NCI-H510A treated with DMSO at 0.1 percent for 48 hours (cell line): Measurements from ENCODE around the gene ZBTB1.

Experiments used
- DNase-seq: peaks from one replicate; lab custom pipeline; 2025; lab: John Stamatoyannopoulos, UW

ZBTB1 gene, protein sequence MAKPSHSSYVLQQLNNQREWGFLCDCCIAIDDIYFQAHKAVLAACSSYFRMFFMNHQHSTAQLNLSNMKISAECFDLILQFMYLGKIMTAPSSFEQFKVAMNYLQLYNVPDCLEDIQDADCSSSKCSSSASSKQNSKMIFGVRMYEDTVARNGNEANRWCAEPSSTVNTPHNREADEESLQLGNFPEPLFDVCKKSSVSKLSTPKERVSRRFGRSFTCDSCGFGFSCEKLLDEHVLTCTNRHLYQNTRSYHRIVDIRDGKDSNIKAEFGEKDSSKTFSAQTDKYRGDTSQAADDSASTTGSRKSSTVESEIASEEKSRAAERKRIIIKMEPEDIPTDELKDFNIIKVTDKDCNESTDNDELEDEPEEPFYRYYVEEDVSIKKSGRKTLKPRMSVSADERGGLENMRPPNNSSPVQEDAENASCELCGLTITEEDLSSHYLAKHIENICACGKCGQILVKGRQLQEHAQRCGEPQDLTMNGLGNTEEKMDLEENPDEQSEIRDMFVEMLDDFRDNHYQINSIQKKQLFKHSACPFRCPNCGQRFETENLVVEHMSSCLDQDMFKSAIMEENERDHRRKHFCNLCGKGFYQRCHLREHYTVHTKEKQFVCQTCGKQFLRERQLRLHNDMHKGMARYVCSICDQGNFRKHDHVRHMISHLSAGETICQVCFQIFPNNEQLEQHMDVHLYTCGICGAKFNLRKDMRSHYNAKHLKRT

DNA sequence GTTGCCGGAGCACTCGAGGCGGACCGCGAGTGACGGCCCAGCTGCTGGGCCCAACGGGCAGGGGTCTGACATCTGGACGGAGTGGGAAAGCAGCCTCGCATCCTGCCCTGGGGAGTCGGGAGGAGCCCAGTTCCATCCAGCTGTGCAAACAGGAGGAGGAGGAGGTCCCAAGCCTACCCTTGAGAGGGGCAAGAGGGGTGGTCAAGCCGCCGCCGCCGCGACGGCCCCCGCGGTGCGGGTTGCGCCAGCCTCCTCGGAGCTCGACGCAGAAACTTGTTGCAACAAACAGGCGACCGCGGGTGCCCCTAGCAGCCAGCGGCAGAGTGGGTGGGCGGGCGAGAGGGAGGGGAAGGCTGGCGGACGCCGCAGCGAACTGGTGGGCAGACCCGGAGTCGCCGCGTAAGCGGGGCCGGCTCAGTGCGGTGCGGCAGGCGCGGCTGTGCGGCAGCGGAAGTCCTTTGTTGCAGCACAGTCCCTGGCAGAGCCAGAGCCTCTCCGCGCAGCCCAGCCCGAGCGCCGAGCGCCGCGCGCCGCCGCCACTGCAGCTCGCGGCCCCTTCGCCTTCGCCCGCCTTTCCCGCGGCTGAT lies at the start of gene ZBTB1:
TSS of gene ZBTB1 (plus strand) at position 461 of the 587 bp plus-strand sequence. CDS start 16,735 bp downstream, outside the sequence.
- DNase-seq: peak; percentile 66

DNA sequence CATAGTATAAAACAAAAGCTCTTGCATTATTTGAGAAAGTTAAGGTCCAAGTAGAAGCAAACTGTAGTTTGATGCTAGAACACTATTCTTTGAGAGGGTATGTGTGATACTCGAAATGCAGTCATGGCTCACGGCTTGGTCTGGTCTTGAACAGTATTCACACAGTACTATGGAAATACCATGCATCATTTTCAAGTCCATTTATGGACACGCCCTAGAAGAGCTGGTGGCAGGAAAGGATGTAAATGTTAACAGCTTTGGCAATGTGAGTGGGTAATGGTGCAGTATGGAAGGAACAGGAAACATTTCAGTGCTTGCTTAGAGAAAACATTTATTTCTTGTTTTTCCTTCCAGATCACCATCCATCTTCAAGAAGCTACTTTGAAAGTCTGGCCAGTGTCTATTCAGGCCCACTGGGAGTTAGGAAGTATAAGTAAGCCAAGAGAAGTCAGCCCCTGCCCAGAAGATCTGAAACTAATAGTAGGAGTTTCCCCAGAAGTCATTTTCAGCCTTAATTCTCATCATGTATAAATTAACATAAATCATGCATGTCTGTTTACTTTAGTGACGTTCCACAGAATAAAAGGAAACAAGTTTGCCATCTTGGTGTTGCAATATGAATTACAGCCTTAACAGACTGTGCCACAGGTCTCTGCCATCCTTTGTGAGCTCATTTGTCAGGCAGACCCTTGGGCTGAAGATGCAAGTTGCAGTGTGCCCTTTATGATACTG lies 45.0 kb upstream of the ZBTB1 start:
- no peak for DNase-seq

DNA sequence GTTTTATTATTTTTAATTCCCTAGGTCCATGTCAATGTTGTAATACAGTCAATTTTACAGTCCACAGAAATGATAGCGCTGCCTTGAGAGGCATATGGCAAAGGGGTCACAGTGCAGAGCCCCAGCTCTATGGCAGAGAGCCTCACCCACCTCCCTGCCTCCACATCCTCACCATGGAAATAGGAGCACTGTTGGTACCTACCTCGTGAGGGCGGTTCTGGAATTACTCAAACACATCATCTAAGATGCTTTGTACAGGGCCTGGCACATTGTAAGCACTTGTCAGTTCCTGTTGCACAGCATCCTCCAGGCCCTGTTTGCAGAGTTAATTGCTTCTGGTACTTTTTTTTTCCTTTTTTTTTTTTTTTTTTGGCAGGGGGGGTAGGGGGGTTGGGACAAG lies 43.3 kb upstream of the ZBTB1 start:
- DNase-seq: no peak

DNA sequence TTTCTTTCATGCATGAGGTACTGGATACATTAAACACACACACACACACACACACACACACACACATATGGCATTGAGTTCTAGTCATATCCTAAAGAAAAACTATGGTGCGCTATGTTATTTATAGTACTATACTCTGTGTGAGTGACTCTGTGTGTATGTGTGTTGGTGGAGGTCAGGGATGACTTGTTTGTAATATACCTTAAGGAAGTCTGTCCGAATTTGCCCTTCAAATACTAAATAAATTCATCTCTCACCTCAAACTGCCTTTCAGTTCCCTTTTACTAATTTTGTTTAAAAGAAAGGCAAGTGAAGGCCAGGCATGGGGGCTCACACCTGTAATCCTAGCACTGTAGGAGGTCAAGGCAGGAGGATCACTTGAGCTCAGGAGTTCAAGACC lies 41.4 kb upstream of the ZBTB1 start:
- DNase-seq: no peak

DNA sequence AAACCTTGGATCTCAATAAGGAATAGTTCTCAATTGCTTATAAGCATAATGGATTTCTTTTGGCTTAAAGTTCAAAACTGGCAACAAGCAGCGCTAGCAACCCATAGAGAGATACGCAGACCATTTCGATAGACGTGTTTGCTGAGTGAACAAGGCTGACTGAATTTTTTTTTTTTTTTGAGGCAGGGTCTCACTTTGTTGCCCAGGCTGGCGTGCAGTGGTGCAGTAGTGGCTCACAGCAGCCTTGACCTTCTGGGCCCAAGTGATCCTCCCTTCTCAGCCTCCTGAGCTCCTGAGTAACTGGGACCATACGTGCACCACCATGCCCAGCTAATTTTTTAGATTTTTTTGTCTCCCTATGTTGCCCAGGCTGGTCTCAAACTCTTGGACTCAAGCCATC lies 40.7 kb upstream of the ZBTB1 start:
- no peak for DNase-seq

DNA sequence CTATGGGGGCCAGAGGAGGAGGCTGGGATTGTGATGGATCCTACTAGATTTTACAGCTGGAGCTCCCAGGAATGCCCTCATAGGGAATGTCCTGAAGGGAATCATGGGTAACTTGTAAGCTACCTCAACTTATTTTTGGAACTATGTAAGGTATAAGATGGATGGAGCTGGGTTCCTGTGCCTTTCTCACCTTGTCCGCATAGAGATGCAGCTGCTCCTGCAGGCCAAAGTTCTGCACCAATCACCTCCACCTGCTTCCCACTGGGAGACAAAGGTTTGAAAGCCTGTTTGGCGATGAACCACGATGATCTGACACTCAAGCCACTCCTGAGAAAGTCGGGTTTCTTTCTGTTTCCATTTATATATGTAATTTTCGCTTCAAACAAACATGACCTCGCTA lies 39.9 kb upstream of the ZBTB1 start:
- peak; percentile 73 for DNase-seq

DNA sequence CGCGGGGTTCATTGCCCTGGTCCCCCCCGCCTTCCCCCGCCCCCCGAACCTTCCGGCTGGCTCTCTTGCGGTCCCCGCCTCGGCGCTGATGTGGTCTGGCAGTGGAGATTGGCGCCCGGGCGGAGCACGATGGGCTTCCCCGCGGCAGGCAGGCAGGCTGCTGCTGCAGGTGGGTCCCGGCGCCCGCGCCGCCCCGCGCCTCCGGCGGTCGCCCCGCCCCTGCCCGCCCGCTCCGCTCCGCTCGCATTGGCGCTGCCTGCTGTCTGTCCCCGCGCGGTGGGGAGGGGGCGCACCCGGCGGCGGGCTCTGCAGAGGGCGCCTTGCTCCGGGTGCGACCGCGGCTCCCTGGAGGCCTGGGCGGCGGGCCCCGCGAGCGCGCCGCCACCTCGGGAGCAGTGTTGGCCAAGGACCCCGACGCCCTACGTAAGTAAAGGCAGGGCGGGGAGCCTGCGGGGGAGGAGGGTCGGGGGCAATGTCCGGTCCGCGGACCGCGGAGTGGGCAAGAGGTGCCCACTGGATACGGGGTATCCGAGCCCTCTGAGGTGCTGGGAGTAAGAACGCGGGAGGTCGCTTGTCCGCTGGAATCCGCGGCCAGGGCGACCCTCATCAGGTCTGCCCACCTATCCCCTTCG lies 39.3 kb upstream of the ZBTB1 start, which contains the start of gene AKAP5:
TSS of gene AKAP5 (plus strand) at position 309 of the 632 bp plus-strand sequence. CDS start 2,896 bp downstream, outside the sequence.
- DNase-seq: peak; percentile 83

DNA sequence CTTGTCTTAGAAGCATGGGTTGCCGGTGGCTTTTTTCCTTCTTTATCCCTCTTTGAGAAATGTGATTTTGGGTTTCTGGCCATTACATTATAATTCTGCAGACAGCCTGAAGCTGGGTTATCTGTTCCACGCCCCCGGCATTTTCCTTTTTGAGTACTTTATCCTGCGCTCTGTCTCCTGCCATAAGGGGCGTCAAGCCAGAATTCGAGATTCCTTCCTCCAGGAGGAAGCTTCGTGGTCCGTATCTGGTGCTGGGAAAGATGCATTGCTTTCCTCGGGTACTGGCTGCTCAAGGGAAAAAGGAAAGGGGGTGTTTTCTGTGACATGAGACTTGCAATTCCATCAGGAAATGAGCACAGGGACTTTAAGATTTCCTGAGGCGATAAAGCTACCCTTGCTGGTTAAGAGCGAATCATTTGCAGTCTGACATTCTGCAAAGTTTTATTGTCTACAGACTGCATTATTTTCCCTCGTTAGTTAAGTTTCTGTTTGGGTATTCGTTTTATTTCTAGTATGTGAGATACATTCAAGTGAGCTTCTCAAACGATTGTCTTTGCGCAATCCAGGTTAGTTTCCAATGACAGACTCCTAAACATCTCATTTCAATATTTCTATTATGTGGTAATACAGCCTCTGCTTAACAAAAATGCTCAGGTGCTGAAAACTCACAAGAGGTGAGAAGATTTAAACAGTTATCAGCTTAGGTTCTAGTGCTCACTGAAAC lies 38.6 kb upstream of the ZBTB1 start:
- peak; percentile 41 for DNase-seq

DNA sequence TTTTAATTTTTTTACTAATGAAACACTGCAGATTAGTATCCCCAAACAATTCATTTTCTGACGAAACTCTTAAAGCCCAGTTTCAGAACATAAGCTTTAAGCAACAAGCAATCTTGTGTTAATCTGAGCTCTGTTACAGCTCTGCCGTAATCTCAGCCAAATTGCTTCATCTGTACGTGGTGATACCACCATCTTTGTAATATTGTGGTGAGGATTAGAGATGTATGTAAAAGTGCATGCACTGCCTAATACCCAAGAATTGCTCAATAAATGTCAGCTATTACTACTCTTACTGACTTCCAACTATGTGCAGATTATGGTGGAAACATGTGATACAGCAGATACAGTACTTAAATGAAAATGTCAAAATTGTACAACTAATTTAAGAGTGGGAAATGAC lies 37.5 kb upstream of the ZBTB1 start:
- no peak for DNase-seq

DNA sequence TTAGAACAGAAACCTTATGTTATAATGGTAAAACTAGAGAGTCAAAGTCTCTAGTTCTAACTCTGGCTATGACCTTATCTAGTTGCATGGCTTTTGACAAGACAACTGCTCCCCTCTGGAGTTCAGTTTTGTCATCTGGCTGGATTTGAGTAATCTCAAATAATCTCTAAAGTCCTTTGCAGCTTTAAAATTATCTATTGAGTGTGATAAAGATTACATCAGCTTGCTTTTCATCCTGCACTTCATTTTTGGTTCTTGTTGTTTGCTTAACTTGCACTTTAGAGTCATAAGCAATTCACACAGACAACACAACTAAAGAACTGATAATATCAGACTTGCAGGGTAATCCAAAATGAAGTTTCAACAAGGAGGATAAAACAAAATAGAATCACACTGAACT lies 37.0 kb upstream of the ZBTB1 start:
- no peak for DNase-seq

DNA sequence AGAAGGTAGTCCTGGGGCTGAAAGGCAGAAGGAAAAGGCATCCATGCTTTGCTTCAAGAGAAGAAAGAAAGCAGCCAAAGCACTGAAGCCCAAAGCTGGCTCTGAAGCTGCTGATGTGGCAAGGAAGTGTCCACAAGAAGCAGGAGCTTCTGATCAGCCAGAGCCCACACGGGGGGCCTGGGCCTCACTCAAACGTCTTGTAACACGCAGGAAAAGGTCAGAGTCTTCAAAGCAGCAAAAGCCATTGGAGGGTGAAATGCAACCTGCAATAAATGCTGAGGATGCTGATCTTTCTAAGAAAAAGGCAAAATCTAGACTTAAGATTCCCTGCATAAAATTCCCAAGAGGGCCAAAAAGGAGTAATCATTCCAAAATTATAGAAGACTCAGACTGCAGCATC lies 36.1 kb upstream of the ZBTB1 start:
- DNase-seq: no peak

DNA sequence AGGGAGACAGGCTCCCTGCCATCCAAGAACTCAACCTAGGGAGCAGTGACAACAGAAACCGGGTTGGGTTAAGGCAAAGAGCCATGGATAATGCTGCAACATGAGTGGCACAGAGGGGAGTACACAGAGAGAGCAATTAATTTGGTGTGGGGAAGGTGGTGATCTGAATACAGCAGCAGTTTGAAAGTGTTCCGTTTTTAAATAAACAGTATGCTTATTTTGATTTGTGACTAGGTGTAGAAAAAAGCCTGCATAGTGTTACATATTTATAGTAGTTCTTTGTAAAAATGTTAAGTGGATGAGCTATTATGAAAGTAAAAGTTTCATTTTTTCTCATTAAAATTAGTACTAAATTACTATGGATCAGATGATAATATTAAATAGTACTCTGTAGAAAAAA lies 30.5 kb upstream of the ZBTB1 start:
- no peak for DNase-seq

DNA sequence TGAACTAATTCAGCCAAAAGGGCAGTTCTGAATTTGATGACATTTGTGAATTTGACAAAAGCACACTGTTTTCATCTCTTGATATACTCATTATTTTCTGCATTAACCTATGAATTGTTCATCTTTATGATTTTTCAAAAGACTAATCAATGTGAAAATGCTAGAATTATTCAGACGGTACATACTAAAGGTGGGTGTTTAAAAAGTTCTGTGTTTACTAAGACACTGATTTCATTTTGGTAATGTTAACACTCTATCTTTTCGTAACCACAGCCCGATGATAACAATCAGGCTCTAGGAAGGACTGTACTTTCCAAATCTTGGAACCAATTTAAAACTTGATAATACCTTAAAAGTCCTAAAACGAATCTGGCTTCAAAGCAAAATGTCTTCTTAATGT lies 29.9 kb upstream of the ZBTB1 start:
- no peak for DNase-seq

DNA sequence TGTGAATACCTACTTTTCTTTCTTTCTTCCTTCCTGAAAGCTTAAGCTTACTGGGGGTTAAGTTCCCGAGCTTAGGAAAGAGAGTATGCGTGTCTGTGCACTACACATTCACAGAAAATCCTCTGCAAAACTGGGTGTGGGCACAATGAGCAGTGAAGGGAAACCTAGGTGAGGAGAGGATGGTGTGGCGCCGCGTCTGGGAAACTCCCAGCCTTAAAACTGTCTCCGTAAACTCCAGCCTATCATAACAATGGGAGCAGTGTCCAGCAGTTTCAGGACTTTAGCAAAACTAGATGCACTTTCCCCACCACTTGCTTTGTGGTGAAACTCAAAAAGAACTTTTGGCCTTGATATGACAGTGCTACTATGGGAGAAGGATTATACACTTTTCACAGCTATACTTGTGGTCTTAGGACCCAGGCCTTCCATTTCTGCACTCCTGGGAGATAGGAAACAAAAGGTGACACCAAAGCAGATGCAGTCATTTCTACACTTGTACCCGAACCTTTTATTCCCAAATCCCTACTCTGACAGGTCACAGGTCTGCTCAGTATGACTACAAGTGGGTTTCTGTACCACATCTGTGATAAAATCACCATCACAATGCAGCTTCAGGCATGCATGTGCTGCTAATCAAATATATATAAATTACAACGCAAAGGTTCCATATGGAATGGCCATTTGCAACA lies 28.8 kb upstream of the ZBTB1 start:
- DNase-seq: no peak

DNA sequence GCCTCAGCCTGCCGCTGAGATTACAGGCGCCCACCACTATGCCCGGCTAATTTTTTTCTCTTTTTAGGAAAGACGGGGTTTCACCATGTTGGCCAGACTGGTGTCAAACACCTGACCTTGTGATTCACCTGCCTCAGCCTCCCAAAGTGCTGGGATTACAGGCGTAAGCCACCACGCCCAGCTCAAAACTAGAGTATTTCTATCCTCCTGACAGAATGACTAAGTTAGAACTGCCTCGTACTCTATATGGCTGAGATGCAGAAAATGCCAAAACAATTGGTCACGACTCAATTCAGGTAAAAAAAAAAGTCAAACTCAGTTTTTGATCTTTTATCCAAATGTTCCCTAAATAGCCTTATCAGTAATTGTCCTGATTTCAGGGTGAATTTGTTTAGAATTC lies 28.1 kb upstream of the ZBTB1 start:
- DNase-seq: no peak

DNA sequence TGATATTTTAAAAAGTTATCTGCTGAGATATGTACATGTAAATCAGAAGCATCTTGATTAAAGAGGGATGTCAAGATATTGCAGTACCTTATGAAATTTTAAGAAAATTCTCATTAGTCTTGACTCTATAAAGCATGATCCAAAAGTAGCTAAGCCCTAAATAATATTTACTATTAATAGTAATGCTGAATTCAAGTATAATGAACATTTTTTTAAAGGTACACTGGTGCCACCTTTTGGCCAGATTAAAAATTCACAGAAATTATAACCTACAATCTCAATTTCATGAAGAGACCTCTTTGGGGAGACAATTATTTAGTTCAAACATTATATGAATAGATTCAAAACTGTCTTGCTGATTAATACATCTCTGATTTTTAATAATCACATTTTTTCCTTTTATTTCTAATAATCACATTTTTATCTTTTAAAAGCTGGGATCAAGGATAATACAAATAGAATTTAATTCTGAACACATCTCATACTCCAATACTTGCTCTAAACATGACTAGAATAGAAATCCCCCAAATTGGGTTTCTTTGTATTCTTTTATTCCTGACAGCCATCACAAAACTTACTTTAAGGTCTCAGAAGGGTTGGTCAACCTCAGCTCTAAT lies 25.8 kb upstream of the ZBTB1 start:
- DNase-seq: no peak

DNA sequence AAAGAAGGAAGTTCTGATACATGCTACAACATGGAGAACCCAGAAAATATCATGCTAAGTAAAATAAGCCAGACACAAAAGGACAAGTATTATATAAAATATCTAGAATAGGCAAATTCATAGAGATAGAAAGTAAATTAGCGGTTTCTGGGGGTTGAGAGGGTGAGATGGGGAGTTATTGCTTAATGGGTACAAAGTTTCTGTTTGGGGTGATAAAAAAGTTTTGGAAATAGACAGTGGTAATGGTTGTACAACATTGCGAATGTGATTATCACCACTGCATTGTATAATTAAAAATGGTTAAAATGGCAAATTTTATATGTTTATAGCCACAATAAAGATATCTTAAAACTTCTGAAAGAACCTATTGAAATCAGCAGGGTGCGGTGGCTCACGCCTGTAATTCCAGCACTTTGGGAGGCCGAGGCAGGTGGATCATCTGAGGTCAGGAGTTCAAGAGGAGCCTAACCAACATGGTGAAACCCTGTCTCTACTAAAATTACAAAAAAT lies 15.9 kb upstream of the ZBTB1 start:
- DNase-seq: no peak

DNA sequence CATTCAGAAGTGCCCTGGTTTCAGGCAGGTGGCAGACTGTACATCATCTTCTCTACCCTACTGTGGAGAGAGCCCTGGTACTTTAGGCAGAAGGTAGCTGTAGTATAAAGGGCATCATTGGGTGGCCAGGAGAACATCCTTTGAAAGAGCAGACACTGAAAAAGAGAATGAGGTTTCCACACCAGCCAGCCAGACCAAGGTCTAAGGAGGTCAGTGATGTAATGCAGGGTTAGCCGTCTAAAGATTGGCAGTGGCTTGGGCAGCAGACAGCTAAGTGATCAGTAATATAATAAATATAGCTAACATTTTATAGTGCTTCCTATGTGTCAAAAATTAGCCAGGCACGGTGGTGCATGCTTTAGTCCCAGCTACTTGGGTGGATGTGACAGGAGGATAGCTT lies 12.9 kb upstream of the ZBTB1 start:
- no peak for DNase-seq

DNA sequence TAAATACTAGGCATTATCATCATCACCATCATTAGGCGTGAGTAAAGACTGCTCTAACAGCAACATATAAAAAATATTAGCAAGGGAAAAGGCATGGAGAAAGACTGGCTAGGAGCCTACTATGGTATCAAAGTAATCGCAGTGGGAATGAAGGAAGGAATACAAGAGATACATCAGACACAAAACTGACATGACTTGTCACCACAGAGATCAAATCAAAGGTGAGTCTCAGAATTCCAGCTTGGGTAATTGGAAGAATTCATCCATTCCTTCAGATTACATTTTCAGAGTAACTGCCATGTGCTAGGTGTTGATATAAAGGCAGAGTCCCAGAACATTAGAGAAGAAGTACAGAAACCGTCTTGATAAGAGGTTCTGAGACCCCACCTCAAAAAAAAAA lies 11.1 kb upstream of the ZBTB1 start:
- DNase-seq: no peak

DNA sequence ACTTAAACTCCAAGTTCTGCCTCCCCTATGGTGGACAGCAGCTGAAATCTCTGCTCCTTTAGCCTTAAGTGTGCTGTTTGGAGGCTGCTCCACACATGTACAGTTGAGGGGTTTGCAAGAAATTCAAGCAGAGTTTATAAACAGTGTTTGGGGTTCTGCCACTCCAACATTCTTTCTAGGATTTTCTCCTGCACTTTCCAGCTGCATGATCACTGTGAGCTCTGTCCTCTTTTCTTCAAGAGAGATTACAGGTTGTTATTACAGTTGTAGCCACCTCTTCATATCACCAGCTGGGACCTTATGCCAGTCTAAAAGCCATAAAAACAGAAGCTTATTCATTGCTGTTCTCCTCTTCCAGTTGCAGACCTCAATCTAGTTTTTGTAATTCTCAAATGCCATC lies 9.3 kb upstream of the ZBTB1 start:
- DNase-seq: no peak
